ENCODE results near the gene CCDC188.

The CCDC188 gene

GRCh38 chr22:20117633-20118299 is 33.1 kb downstream of the CCDC188 start:
- peak overlapping the region; percentile 50 to 96 for H3K27ac ChIP-seq (ENCODE audit: insufficient read depth in 1 of 2, low read depth in 1 of 2, low read length in 2 of 2, poor library complexity in 1 of 2, severe bottlenecking in 2 of 2)
- H3K9me3 ChIP-seq (ENCODE audit: control extremely low read depth in 1 of 5, control insufficient read depth in 4 of 5, insufficient read depth in 2 of 5, low read depth in 1 of 5, low read length in 4 of 5): no peaks in the 10 kb centered on the region
- peak in 2 of 3 donors; percentile 50 to 73 for DNase-seq
- ChIA-PET POLR2A (interaction anchor here (0.8 kb wide), 1 partner anchor 13 kb away, joined by 3 read pairs; no protein-coding TSS in a partner anchor), CTCF (interaction anchor here (0.9 to 1.8 kb wide), 3 partner anchors 8 to 12 kb away, joined by 3 to 5 read pairs (median 3); no protein-coding TSS in a partner anchor)
- no peaks in the 10 kb centered on the region for H3K27me3 ChIP-seq (replicated peaks in 2 of 5; ENCODE audit: control insufficient read depth in 4 of 5, insufficient read depth in 5 of 5, low read length in 4 of 5)
- peaks cover 10 to 29% (median 27%) of the 10 kb centered on the region in 4 experiments for H3K4me1 ChIP-seq (ENCODE audit: control extremely low read depth in 1 of 4, control insufficient read depth in 4 of 4, insufficient read depth in 4 of 4, low read length in 3 of 4)
- peaks cover 4 to 68% (median 47%) of the 10 kb centered on the region in 4 experiments for H3K36me3 ChIP-seq (ENCODE audit: control insufficient read depth in 4 of 4, insufficient read depth in 4 of 4, low read length in 3 of 4)
- under 1% methylated on average over 49 of the region's 66 CpGs for WGBS (ENCODE audit: insufficient coverage)
- peak overlapping the region; percentile 61 to 98 (median 81) for H3K4me3 ChIP-seq (ENCODE audit: control insufficient read depth in 1 of 7, extremely low read depth in 1 of 7, insufficient read depth in 4 of 7, low read depth in 2 of 7, low read length in 6 of 7)

GRCh38 chr22:20116951-20117632 is 33.8 kb downstream of the CCDC188 start, which contains the start of gene TRMT2A:
TSS of gene TRMT2A (minus strand) at chr22:20117226. CDS start at chr22:20116906, 320 bp downstream.
- peaks cover 4 to 70% (median 48%) of the 10 kb centered on the region in 4 experiments for H3K36me3 ChIP-seq (ENCODE audit: control insufficient read depth in 4 of 4, insufficient read depth in 4 of 4, low read length in 3 of 4)
- no peaks in the 10 kb centered on the region for H3K9me3 ChIP-seq (ENCODE audit: control extremely low read depth in 1 of 5, control insufficient read depth in 4 of 5, insufficient read depth in 2 of 5, low read depth in 1 of 5, low read length in 4 of 5)
- H3K27me3 ChIP-seq (replicated peaks in 2 of 5; ENCODE audit: control insufficient read depth in 4 of 5, insufficient read depth in 5 of 5, low read length in 4 of 5): no peaks in the 10 kb centered on the region
- DNase-seq: peak; percentile 99
- peak within 1 kb of the TSS; percentile 61 to 98 (median 84) for H3K4me3 ChIP-seq (ENCODE audit: control insufficient read depth in 1 of 7, extremely low read depth in 1 of 7, insufficient read depth in 4 of 7, low read depth in 2 of 7, low read length in 6 of 7)
- CTCF ChIA-PET: interaction anchor here (1.8 kb wide), 1 partner anchor 13 kb away, joined by 5 read pairs; no protein-coding TSS in a partner anchor
- under 1% methylated on average over 62 of the region's 88 CpGs for WGBS (ENCODE audit: insufficient coverage)
- peak within 1 kb of the TSS; percentile 85 to 96 for H3K27ac ChIP-seq (ENCODE audit: insufficient read depth in 1 of 2, low read depth in 1 of 2, low read length in 2 of 2, poor library complexity in 1 of 2, severe bottlenecking in 2 of 2)
- POLR2A ChIA-PET: no interaction called here
- H3K4me1 ChIP-seq (ENCODE audit: control extremely low read depth in 1 of 4, control insufficient read depth in 4 of 4, insufficient read depth in 4 of 4, low read length in 3 of 4): peaks cover 10 to 31% (median 27%) of the 10 kb centered on the region in 4 experiments

- Histone ChIP-seq H3K36me3 (ENCODE audit: control insufficient read depth in 4 of 4, insufficient read depth in 4 of 4, low read length in 3 of 4) (peaks cover 4 to 70% (median 48%) of the 10 kb centered on the region in 4 experiments), H3K4me1 (ENCODE audit: control extremely low read depth in 1 of 4, control insufficient read depth in 4 of 4, insufficient read depth in 4 of 4, low read length in 3 of 4) (peaks cover 10 to 34% (median 27%) of the 10 kb centered on the region in 4 experiments), H3K27me3 (replicated peaks in 2 of 5; ENCODE audit: control insufficient read depth in 4 of 5, insufficient read depth in 5 of 5, low read length in 4 of 5) (no peaks in the 10 kb centered on the region), H3K27ac (ENCODE audit: insufficient read depth in 1 of 2, low read depth in 1 of 2, low read length in 2 of 2, poor library complexity in 1 of 2, severe bottlenecking in 2 of 2) (peak overlapping the region; percentile 85 to 96), H3K4me3 (ENCODE audit: control insufficient read depth in 1 of 7, extremely low read depth in 1 of 7, insufficient read depth in 4 of 7, low read depth in 2 of 7, low read length in 6 of 7) (peak overlapping the region; percentile 58 to 98 (median 84)), H3K9me3 (ENCODE audit: control extremely low read depth in 1 of 5, control insufficient read depth in 4 of 5, insufficient read depth in 2 of 5, low read depth in 1 of 5, low read length in 4 of 5) (no peaks in the 10 kb centered on the region)
- 10% methylated on average over 13 of the region's 27 CpGs for WGBS (ENCODE audit: insufficient coverage)
- DNase-seq: no peak
- CTCF ChIA-PET: interaction anchor here (1.5 kb wide), 1 partner anchor 13 kb away, joined by 5 read pairs; no protein-coding TSS in a partner anchor
- POLR2A ChIA-PET: no interaction called here
Observed at GRCh38 chr22:20116376-20116950, 34.4 kb downstream of the CCDC188 start.

GRCh38 chr22:20115691-20116375 is 35.0 kb downstream of the CCDC188 start, which contains the start of gene RANBP1:
TSS of gene RANBP1 (plus strand) at chr22:20116104. CDS start at chr22:20116185, 81 bp downstream.
- H3K4me1 ChIP-seq (ENCODE audit: control extremely low read depth in 1 of 4, control insufficient read depth in 4 of 4, insufficient read depth in 4 of 4, low read length in 3 of 4): peaks cover 10 to 36% (median 29%) of the 10 kb centered on the region in 4 experiments

GRCh38 chr22:20114506-20115475 is 36.1 kb downstream of the CCDC188 start:
- no peaks in the 10 kb centered on the region for H3K9me3 ChIP-seq (ENCODE audit: control extremely low read depth in 1 of 5, control insufficient read depth in 4 of 5, insufficient read depth in 2 of 5, low read depth in 1 of 5, low read length in 4 of 5)
- peak overlapping the region in 1 of 2 experiments; percentile 96 for H3K27ac ChIP-seq (ENCODE audit: insufficient read depth in 1 of 2, low read depth in 1 of 2, low read length in 2 of 2, poor library complexity in 1 of 2, severe bottlenecking in 2 of 2)
- no peak overlapping the region for H3K4me3 ChIP-seq (ENCODE audit: control insufficient read depth in 1 of 7, extremely low read depth in 1 of 7, insufficient read depth in 4 of 7, low read depth in 2 of 7, low read length in 6 of 7)
- CTCF ChIA-PET: interaction anchor here (1.5 kb wide), 1 partner anchor 14 kb away, joined by 5 read pairs; no protein-coding TSS in a partner anchor
- DNase-seq: no peak
- POLR2A ChIA-PET: no interaction called here
- no peaks in the 10 kb centered on the region for H3K27me3 ChIP-seq (replicated peaks in 2 of 5; ENCODE audit: control insufficient read depth in 4 of 5, insufficient read depth in 5 of 5, low read length in 4 of 5)
- peaks cover 10 to 37% (median 26%) of the 10 kb centered on the region in 4 experiments for H3K4me1 ChIP-seq (ENCODE audit: control extremely low read depth in 1 of 4, control insufficient read depth in 4 of 4, insufficient read depth in 4 of 4, low read length in 3 of 4)
- peaks cover under 1 to 74% (median 42%) of the 10 kb centered on the region in 4 experiments for H3K36me3 ChIP-seq (ENCODE audit: control insufficient read depth in 4 of 4, insufficient read depth in 4 of 4, low read length in 3 of 4)
- WGBS (ENCODE audit: insufficient coverage): 95% methylated on average over 33 of the region's 36 CpGs

More at GRCh38 chr22:20115691-20116375, 35.0 kb downstream of the CCDC188 start, which contains the start of gene RANBP1:
- Histone ChIP-seq H3K27me3 (replicated peaks in 2 of 5; ENCODE audit: control insufficient read depth in 4 of 5, insufficient read depth in 5 of 5, low read length in 4 of 5) (no peaks in the 10 kb centered on the region), H3K36me3 (ENCODE audit: control insufficient read depth in 4 of 4, insufficient read depth in 4 of 4, low read length in 3 of 4) (peaks cover 4 to 74% (median 47%) of the 10 kb centered on the region in 4 experiments), H3K9me3 (ENCODE audit: control extremely low read depth in 1 of 5, control insufficient read depth in 4 of 5, insufficient read depth in 2 of 5, low read depth in 1 of 5, low read length in 4 of 5) (no peaks in the 10 kb centered on the region), H3K27ac (ENCODE audit: insufficient read depth in 1 of 2, low read depth in 1 of 2, low read length in 2 of 2, poor library complexity in 1 of 2, severe bottlenecking in 2 of 2) (peak within 1 kb of the TSS; percentile 85 to 96), H3K4me3 (ENCODE audit: control insufficient read depth in 1 of 7, extremely low read depth in 1 of 7, insufficient read depth in 4 of 7, low read depth in 2 of 7, low read length in 6 of 7) (peak within 1 kb of the TSS; percentile 58 to 98 (median 84))
- ChIA-PET POLR2A (no interaction called here), CTCF (interaction anchor here (1.5 kb wide), 1 partner anchor 13 kb away, joined by 5 read pairs; no protein-coding TSS in a partner anchor)
- WGBS (ENCODE audit: insufficient coverage): 92% methylated on average over 27 of the region's 30 CpGs
- DNase-seq: no peak

Measured in common myeloid progenitor, CD34-positive (primary cell).